Amniotic epithelial cell (primary cell): ENCODE data around the gene IGF2R.
"Not testable (repeated sequence)": the region's sequence is repeated elsewhere in the genome, so short reads cannot be mapped to it uniquely, and the experiment has no call there.

ENCODE experiments used
- DNase-seq: peaks from one replicate; pipeline ENCODE4 v3.0.0-alpha.2; 2010; ENCODE audit warnings: low read depth

Gene IGF2R

DNA sequence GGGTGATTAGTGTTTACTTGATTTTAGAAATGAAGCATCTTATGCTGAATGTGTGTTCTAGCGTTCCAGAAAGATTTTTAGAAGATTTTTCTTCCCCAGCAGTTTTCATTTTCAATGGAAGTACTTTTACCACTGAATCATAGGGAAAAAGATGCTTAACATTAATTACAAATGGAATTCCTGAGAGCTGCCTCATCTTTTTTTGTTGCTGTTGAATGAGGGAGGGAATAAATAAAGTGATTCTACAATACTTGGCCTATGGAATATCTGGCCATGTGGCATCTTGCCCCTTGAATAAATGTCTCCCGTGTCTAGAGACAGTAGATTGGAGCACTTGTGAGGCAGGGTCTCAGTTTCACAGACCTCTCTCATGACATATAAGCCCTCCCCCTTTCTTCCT lies 108.6 kb downstream of the IGF2R start:
- peak; percentile 10 for DNase-seq

DNA sequence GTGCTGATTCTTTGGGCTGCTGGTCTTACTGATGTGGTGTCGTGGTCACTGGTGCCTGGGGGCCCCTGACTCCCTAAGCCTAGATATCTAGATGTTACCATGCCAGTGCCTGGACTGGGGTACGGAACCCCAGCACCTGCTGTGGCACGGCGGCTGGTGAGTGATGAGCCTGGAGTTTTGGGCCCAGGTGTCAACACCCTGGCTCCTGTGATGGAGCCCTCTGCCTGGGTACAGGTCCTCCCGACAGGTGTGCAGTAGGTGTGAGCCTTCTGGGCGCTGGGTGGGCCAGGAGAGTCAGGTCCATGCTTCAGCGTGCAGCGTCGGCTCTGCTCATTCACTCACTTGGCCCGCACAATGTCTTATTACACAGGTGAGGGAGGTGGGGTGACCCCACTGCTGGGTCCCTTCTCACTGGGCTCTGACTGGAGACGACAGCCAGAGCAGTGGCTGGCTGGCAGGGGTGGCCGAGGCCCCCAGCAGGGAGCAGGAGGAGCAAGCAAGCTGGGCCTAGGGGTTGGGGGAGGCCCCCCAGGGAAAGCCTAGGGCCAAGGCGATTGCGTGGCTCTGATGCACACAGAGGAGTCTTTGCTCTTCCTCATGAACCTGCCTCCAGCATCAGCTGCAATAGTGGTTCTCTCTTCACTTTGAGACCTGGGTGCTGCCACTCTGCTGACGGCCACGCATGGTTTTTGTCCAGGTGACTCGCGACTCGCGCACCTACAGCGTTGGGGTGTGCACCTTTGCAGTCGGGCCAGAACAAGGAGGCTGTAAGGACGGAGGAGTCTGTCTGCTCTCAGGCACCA lies 110.2 kb downstream of the IGF2R start:
- no peak for DNase-seq

GRCh38 chr6:160079686-160080043 lies 110.8 kb downstream of the IGF2R start:
- no peak for DNase-seq

DNA sequence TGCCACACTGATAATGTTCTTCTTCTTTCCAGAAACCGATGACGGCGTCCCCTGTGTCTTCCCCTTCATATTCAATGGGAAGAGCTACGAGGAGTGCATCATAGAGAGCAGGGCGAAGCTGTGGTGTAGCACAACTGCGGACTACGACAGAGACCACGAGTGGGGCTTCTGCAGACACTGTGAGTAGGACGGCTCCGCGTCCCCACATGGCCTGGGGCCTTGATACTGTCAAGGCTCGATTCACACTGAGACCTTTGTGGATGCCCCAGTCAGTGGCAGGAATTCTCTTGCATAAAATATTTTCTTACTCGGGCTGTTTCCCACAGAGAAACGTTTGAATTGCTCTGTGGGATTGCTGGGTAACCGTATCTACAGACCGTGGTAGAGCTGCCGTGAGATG lies 111.2 kb downstream of the IGF2R start:
- DNase-seq, result no peak

DNA sequence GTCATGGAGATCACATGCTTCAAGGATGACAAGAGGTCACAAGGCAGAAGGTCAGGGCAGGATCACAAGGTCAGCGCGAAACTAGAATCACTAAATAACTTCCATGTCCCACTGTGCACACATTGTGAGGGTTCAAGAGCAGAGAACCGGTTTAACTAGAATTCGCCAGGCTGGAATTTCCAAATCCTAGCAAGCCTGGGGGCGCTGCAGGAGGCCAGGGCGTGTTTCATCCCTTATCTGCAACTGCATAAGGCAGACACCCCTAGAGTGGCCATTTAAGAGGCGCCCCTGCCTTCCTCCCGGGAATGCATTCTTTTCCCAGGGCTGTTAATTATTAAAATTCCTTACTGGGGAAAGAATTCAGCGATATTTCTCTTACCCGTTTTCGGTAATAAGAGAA lies 112.5 kb downstream of the IGF2R start:
- DNase-seq, result no peak

GRCh38 chr6:160082627-160083026 lies 113.7 kb downstream of the IGF2R start:
- DNase-seq, result no peak

GRCh38 chr6:160084198-160084776 lies 115.4 kb downstream of the IGF2R start:
- DNase-seq, result no peak

- DNase-seq, result no peak
These were observed 116.3 kb downstream of the IGF2R start for GRCh38 chr6:160085226-160085625.

DNA sequence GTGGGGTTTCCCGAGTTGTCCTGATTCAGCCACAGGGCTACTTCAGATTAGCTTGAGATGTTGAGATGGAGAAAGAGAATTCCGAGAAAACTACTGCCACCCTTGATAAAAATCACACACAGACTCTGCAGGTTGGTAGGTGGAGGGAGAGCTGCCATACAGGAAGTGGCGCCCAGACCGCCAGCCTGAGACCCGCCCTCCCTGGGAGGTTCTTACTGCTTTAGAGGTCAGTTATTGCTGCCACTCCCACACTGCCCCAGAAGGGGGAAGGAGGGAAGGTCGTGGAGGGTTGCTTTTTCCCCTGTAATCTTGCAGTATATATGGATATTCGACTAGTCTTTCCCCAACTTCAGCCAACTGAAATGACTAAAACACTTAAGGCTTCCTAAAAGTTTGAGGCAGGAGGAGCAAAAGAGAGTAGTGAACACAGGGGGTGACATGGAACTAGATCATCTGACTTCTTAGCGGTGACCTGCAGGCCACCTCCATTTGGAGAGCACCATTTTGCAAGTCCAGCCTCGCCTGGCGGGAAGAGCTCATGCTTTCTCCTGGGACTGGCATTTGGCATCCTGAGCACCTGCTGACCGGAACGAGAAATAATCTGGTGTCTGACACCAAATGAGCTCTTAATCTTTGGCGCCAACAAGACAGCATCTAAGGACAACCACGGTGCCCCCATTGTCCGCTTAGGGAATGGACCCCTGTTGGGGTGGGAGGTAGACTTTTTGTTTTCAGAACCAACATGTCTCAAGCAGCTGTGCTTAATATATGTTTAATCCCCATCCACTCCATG lies 117.0 kb downstream of the IGF2R start:
- DNase-seq, result no peak

DNA sequence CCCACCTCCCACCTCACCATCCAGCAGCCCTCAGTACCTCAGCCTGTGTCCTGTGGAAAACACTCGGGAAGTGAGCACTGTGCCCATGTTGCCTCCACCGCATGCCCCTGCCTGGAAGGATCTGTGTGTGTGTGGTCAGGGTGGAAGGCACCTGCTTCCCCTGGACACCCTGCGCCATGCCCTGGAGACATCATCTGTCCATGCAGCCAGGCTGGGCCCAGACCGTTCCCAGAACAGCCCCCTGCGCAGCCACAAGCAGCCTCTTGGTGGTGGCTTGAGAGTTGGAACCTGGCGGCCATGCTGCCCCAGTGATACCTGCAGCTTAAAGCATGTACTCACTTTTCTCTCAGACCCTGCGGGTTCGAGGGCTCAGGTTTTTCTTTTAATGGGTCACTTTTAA lies 117.9 kb downstream of the IGF2R start:
- no peak for DNase-seq

- DNase-seq, result peak; percentile 84
These were observed 119.3 kb downstream of the IGF2R start for GRCh38 chr6:160088069-160088783.

GRCh38 chr6:160088784-160089533 lies 120.1 kb downstream of the IGF2R start:
- DNase-seq, result no peak

DNA sequence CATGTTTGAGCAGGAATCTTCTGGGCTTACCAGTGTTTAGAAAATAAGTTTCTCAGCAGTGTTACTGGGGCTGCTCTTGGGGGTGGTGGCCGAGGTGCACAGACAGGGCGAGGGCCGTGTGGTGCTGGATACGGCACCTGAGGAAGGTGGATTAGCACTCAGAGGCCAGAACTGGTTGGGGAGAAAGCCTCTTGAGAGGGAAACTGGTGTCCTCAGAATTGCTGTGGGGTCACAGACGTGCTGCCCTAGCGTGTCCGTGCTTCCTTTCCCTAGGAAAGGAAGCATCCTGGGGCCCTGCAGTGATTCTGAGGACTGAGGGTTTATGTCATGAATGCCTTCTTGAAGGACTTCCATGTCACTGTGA lies 120.6 kb downstream of the IGF2R start:
- no peak for DNase-seq

DNA sequence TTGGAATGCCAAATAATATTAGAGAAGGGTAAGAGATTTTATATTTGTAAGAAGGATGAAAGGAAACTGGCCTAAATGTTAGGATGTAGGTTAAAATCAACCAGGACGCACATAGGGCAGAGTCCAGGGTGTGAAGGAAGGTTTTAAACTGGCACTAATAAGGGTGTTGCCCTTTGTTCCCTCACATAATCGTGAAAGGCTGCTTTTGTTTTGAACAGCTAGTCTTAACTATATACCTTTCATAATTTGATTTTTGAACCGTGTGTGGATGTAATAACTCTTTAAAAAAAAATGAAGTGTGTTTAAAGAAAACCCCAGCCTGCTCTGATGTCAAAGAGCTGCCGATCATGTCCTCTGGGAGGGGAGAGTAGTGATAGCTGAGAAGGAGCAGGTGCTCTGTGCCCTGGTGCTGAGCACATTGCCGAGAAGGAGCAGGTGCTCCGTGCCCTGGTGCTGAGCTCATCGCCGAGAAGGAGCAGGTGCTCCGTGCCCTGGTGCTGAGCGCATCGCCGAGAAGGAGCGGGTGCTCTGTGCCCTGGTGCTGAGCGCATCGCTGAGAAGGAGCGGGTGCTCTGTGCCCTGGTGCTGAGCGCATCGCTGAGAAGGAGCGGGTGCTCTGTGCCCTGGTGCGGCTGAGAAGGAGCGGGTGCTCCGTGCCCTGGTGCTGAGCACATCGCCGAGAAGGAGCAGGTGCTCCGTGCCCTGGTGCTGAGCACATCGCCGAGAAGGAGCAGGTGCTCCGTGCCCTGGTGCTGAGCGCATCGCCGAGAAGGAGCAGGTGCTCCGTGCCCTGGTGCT lies 121.8 kb downstream of the IGF2R start:
- not testable (repeated sequence) for DNase-seq

GRCh38 chr6:160092176-160092575 lies 123.3 kb downstream of the IGF2R start:
- DNase-seq, result not testable (repeated sequence)

DNA sequence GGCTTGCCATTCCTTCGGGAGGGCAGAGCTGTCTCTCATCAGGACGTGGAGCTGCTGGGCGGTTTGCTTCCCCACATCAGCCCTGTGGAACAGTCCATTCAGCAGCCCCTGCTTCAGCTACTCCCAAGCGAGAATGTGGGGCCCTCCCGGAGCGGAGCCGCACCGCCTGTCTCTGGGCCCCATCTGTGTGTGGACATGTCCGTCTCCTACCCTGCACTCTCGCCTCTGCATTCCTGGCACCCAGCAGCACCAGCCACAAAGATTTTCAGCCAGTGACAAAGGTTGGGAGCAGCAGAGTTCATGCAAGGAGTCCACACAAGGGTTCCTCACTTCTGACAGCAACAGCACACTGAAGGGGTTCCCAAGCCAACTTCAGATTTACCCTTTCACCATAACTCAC lies 123.7 kb downstream of the IGF2R start:
- DNase-seq, result no peak

GRCh38 chr6:160093061-160093460 lies 124.2 kb downstream of the IGF2R start:
- no peak for DNase-seq

DNA sequence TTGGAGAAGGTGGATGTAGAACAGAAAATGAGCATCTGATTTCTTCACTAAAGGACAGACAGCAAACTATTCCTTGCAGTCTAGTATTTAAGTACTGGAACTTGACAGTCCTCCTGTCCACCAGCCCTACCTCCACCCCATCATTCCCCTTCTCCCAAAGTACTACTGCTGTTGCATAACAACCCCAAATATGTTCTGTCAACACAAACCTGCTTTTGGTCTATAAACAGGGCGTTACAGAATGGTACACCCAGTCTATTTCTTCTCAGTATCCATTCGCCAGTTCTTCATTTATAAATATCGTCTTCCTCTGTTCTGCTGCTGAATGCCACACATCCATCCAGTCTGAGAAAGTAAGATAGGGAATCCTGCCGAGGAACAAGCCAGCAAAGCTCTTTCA lies 125.1 kb downstream of the IGF2R start:
- no peak for DNase-seq

GRCh38 chr6:160095146-160095845 lies 126.4 kb downstream of the IGF2R start:
- no peak for DNase-seq
